Muscle layer of colon (tissue), 2 donors: ENCODE data around the gene SIGLEC15.

Experiments
- H3K27ac ChIP-seq: one replicate; pipeline ENCODE4 v1.7.0; 2013; ENCODE audit warnings: low read depth, mild to moderate bottlenecking, low read length, moderate library complexity
- H3K27me3 ChIP-seq, 2 donors: one replicate each; pipeline ENCODE4 v1.7.0; 2013; ENCODE audit warnings: low read length in 2 of 2, mild to moderate bottlenecking in 2 of 2; ENCODE audit not compliant: insufficient read depth in 2 of 2, control insufficient read depth in 1 of 2
- H3K36me3 ChIP-seq: one replicate; pipeline ENCODE4 v1.7.0; 2013; ENCODE audit warnings: mild to moderate bottlenecking, low read length; ENCODE audit not compliant: insufficient read depth
- H3K4me1 ChIP-seq: one replicate; pipeline ENCODE4 v1.7.0; 2013; ENCODE audit warnings: mild to moderate bottlenecking, low read length; ENCODE audit not compliant: insufficient read depth
- H3K4me3 ChIP-seq, 2 donors: one replicate each; pipeline ENCODE4 v1.7.0; 2013; ENCODE audit warnings: low read length in 2 of 2, low read depth in 1 of 2, mild to moderate bottlenecking in 1 of 2, moderate library complexity in 1 of 2
- H3K9ac ChIP-seq: one replicate; pipeline ENCODE4 v1.7.0; 2013; ENCODE audit warnings: low read length
- H3K9me3 ChIP-seq: one replicate; pipeline ENCODE4 v1.7.0; 2013; ENCODE audit warnings: mild to moderate bottlenecking, low read length
- donor health status: abdominal sarcoma.
- donor health status: Adenocarcinoma of cecum.

SIGLEC15 gene

DNA sequence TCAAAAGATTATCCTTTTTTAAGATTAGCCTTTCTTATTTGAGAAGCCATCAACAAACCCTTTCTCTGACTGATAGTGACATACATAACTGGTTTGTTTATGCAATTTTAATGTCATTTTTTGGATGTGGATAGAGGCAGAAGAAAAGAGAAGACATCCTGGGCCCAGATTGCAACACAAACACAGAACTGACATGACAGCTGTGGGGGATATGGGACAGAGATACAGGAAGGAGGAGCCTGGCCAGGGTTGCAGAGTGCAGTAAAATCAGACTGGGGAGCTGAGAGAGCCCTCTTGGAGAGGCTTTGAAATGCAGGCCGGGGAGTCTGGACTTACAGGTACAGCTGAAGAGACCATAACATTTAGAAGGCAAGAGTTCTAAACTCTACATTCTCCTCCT lies 65.1 kb downstream of the SIGLEC15 start:
- Histone ChIP-seq H3K36me3 (peaks cover 22% of the 10 kb centered on the region), H3K9ac (no peak overlapping the region), H3K27me3 (no peaks in the 10 kb centered on the region), H3K4me3 (no peak overlapping the region), H3K27ac (no peak overlapping the region), H3K9me3 (no peaks in the 10 kb centered on the region), H3K4me1 (no peaks in the 10 kb centered on the region)

DNA sequence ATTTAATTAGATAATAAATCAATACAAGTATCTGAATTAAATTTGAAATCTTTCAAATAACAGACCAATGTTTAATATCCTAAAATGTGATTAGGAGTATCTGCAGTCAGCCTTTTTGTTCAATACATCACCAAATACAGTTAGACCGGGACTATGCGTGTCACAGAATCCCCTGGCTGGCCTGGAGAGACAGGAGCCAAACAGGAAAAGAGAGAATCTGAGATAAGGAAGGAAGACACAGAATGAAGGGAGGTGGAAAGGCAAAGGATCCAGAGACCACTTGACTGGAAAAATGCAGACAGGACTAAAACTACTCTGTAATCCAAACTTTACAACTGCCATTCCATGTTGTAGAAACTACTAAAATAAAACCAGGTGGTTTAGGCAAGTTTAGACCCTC lies 66.3 kb downstream of the SIGLEC15 start:
- Histone ChIP-seq H3K27me3 (no peaks in the 10 kb centered on the region), H3K4me1 (peaks cover 3% of the 10 kb centered on the region), H3K9ac (no peak overlapping the region), H3K4me3 (no peak overlapping the region), H3K27ac (no peak overlapping the region), H3K9me3 (no peaks in the 10 kb centered on the region), H3K36me3 (peaks cover 22% of the 10 kb centered on the region)
